Activated gamma-delta T cell (primary cell): ENCODE data around the gene CENPU.
"Not testable (repeated sequence)": the region's sequence is repeated elsewhere in the genome, so short reads cannot be mapped to it uniquely, and the experiment has no call there.

ENCODE experiments used
- DNase-seq: peaks from one replicate; lab custom pipeline; 2025; lab: John Stamatoyannopoulos, UW

CENPU gene

GRCh38 chr4:184664445-184665210, 69.3 kb downstream of the CENPU start:
- DNase-seq: no peak

- no peak for DNase-seq
Observed at GRCh38 chr4:184662236-184662635, 71.7 kb downstream of the CENPU start.

GRCh38 chr4:184660978-184661377, 72.9 kb downstream of the CENPU start:
- DNase-seq: no peak

- not testable (repeated sequence) for DNase-seq
Observed at GRCh38 chr4:184657820-184658219, 76.1 kb downstream of the CENPU start.

GRCh38 chr4:184657144-184657543, 76.8 kb downstream of the CENPU start:
- DNase-seq: no peak

- no peak for DNase-seq
Observed at GRCh38 chr4:184655889-184656869, 77.7 kb downstream of the CENPU start.

GRCh38 chr4:184653650-184654049, 80.2 kb downstream of the CENPU start:
- no peak for DNase-seq

- not testable (repeated sequence) for DNase-seq
Observed at GRCh38 chr4:184652681-184653080, 81.2 kb downstream of the CENPU start.

- DNase-seq: no peak
Observed at GRCh38 chr4:184651899-184652298, 82.0 kb downstream of the CENPU start.

- DNase-seq: no peak
Observed at GRCh38 chr4:184649971-184650855, 83.7 kb downstream of the CENPU start.

- peak; percentile 96 for DNase-seq
Observed at GRCh38 chr4:184649026-184649970, 84.6 kb downstream of the CENPU start, which contains the start of the genes CASP3 and PRIMPOL. TSS of gene CASP3 (minus strand) at chr4:184649447. CDS start at chr4:184638453, 10,994 bp downstream. TSS of gene PRIMPOL (plus strand) at chr4:184649738. CDS start at chr4:184657141, 7,403 bp downstream.

- peak; percentile 41 for DNase-seq
Observed at GRCh38 chr4:184648313-184649025, 85.4 kb downstream of the CENPU start.

GRCh38 chr4:184648054-184648312, 85.9 kb downstream of the CENPU start:
- no peak for DNase-seq

GRCh38 chr4:184647266-184648053, 86.4 kb downstream of the CENPU start:
- DNase-seq: no peak

- DNase-seq: no peak
Observed at GRCh38 chr4:184645904-184646610, 87.8 kb downstream of the CENPU start.

GRCh38 chr4:184644553-184645307, 89.2 kb downstream of the CENPU start:
- DNase-seq: no peak
